ENCODE data around the gene ST8SIA6. TPM values are rescaled to one million over a fixed set of nuclear protein-coding genes. Genes with fewer than 3 reads are reported as not detected.

ST8SIA6 gene
- total and polyA plus RNA-seq, 10 of the 15 experiments (the other 5 are each of a cell fraction or from before 2014, with no cell fraction given): 0.22 TPM; not detected in 9

- intact Hi-C loops (cut with micrococcal nuclease; ENCODE audit: unreplicated experiment): no loop called here
- CTCF ChIA-PET: interaction anchor here (1.3 to 3.9 kb wide), 3 partner anchors 30 to 199 kb away, joined by 4 to 56 read pairs (median 19); no protein-coding TSS in a partner anchor
- TF ChIP-seq IRF3 (IDR thresholded peaks at IDR 0.05) (no peak), MTA3 (IDR thresholded peaks at IDR 0.05; ENCODE audit: borderline replicate concordance, low read length) (no peak), ZNF622 (IDR thresholded peaks at IDR 0.05) (no peak), POLR2AphosphoS5 (IDR thresholded peaks at IDR 0.05; ENCODE audit: low read length) (no peak), NFYA (IDR thresholded peaks at IDR 0.05; ENCODE audit: borderline replicate concordance, low read depth, low read length) (no peak), BHLHE40 (IDR thresholded peaks at IDR 0.05; ENCODE audit: borderline replicate concordance in 1 of 2, low read depth in 2 of 2, low read length in 1 of 2) (no peak), USF2 (IDR thresholded peaks at IDR 0.05; ENCODE audit: borderline replicate concordance, low read depth, low read length) (no peak), GATAD2B (conservative IDR thresholded peaks at IDR 0.05; ENCODE audit: low read depth) (no peak), EP300 (IDR thresholded peaks at IDR 0.05; ENCODE audit: borderline replicate concordance in 1 of 2, control insufficient read depth in 1 of 2, low read depth in 2 of 2, low read length in 2 of 2) (no peak), ETV6 (conservative IDR thresholded peaks at IDR 0.05 in 1 of 2, IDR thresholded peaks at IDR 0.05 in 1 of 2; ENCODE audit: borderline replicate concordance in 1 of 2, low read depth in 1 of 2) (no peak), IKZF1 (conservative IDR thresholded peaks at IDR 0.05) (no peak), ZNF687 (IDR thresholded peaks at IDR 0.05) (no peak), BCLAF1 (IDR thresholded peaks at IDR 0.05) (no peak), POLR2AphosphoS2 (IDR thresholded peaks at IDR 0.05; ENCODE audit: low read depth, low read length) (no peak)
Observed at GRCh38 chr10:17407047-17407446, 47.3 kb downstream of the ST8SIA6 start.

More at GRCh38 chr10:17407047-17407446, 47.3 kb downstream of the ST8SIA6 start:
- no peak overlapping the region for H3K9ac ChIP-seq (ENCODE audit: control insufficient read depth, insufficient read depth, low read length)
- no peaks in the 10 kb centered on the region for H3K79me2 ChIP-seq (ENCODE audit: control insufficient read depth, insufficient read depth, low read length)
- no peak overlapping the region for H3K4me3 ChIP-seq
- in situ Hi-C loops (cut with MboI): no loop called here
- ChIA-PET SMC1A (ENCODE audit: uncharacterized antibody, unreplicated experiment) (interaction anchor here (0.6 to 1.2 kb wide), 3 partner anchors 25 to 199 kb away, joined by 3 read pairs; no protein-coding TSS in a partner anchor), RAD21 (ENCODE audit: unreplicated experiment) (interaction anchor here (0.7 to 1.8 kb wide), 3 partner anchors 193 to 237 kb away, joined by 3 to 4 read pairs (median 4); partner anchors contain the start of gene STAM), POLR2A (interaction anchor here (0.6 kb wide), 1 partner anchor 1370 kb away, joined by 3 read pairs; no protein-coding TSS in a partner anchor)
- H4K20me1 ChIP-seq (ENCODE audit: control insufficient read depth, insufficient read depth): no peaks in the 10 kb centered on the region
- DNase-seq (ENCODE audit: low read depth, low spot score) (no peak), FAIRE-seq (no peak), ATAC-seq (no peak)
- H2AFZ ChIP-seq (ENCODE audit: control insufficient read depth, low read depth, low read length): no peak overlapping the region
- H3K4me2 ChIP-seq (ENCODE audit: control insufficient read depth, insufficient read depth): no peak overlapping the region
- BruUV-seq (replicated peaks): no TSS peak
- H3K9me3 ChIP-seq (replicated peaks; ENCODE audit: control insufficient read depth, insufficient read depth, low read length): no peaks in the 10 kb centered on the region
- no peaks in the 10 kb centered on the region for H3K4me1 ChIP-seq (ENCODE audit: control insufficient read depth, insufficient read depth, low read length)
- no peaks in the 10 kb centered on the region for H3K36me3 ChIP-seq (ENCODE audit: control insufficient read depth in 2 of 2, insufficient read depth in 2 of 2, low read length in 1 of 2)
- WGBS (ENCODE audit: insufficient coverage, insufficient replicate concordance, low lambda C conversion rate, missing lambda C conversion rate): 7% methylated on average over 5 of the region's 5 CpGs
- H3K27me3 ChIP-seq (replicated peaks in 1 of 2; ENCODE audit: control insufficient read depth in 2 of 2, insufficient read depth in 2 of 2, low read length in 1 of 2): no peaks in the 10 kb centered on the region
- no peak overlapping the region for H3K27ac ChIP-seq (ENCODE audit: control insufficient read depth, insufficient read depth)

Measured in GM12878 (cell line).